Measurements from ENCODE around the gene ELAVL1.
"Not testable (repeated sequence)": the region's sequence is repeated elsewhere in the genome, so short reads cannot be mapped to it uniquely, and the experiment has no call there.

Gene ELAVL1

DNA sequence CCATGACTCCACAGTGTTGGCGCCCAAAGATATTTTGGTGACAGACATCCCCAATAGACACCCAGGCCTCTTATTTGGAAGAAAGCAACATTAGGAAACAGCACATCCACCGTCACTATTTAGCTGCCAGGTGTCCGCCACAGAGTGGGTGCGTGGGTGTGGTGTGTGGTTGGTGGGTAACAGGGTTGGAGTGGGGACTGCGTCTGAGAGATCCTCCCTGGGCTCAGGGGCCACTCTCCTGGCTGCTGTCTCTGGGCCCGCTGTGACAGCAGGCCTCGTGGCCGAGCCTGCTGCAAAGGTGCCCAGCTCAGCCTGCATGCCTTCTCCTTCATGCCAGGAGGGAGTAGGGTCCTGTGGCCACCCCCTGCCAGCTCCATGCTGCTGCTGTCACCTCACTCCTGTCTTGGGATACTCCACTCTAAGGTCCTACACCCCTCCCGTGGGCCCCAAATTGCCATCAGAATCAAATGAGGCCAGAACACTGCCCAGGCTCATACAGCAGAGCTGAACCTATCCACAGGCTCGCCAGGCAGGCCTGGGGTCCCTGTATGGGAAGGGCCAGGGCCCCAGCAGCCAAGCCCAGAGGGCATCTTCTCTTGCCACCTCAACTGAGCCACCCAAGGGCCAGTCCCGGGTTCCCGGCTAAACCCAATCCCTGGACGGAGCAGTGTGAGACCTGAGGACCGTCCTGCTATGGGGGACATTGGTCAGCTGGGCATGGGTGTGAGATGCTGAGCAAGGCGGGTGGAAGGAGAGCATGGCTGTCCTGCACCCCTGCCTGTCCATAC, 37.2 kb downstream of the ELAVL1 start:
- no peak for DNase-seq

GRCh38 chr19:7965921-7966665, 39.3 kb downstream of the ELAVL1 start:
- no peak for DNase-seq

DNA sequence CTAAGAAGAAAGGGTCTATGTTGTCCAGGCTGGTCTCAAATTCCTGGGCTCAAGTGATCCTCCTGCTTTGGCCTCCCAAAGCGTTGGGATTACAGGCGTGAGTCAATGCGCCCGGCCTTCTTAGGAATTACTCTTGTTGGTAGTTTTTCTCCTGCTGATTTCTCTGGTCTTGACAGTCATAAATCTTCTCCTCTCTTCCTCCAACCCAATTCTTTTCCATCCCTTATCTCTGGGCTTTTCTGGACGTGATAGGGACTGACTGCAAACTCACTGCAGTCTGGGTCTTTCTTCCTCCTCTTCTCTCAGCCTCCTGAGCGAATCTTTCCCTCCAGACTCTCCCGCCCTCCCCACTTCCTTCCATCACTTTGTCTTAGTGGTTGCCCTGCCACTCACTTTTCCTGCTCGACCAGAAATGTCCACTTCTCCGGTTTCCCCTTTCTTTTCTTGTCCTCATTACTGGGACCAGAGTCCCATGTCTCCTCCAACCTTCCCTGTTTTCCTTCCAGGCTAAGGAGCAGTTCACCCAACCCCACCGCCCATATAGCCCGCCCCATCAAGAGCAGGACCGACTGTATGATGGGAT, 40.1 kb downstream of the ELAVL1 start:
- no peak for DNase-seq

DNA sequence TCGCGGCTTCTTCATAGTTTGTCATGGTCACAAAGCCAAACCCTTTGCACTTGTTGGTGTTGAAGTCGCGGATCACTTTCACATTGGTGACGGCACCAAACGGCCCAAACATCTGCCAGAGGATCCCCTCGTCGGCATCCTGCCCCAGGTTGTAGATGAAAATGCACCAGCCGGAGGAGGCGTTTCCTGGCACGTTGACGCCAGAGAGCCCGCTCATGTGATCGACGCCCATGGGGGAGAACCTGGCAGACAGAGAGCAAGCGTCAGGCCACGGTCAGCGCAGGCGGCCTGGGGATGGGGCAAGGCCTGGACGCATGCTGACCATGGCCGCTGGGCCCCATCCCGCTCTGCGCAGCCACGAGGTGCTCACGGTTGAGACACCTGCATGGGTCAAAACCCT, 41.9 kb downstream of the ELAVL1 start:
- no peak for DNase-seq

GRCh38 chr19:7962644-7963268, 42.7 kb downstream of the ELAVL1 start:
- no peak for DNase-seq

GRCh38 chr19:7961920-7962626, 43.4 kb downstream of the ELAVL1 start:
- DNase-seq: no peak

GRCh38 chr19:7961082-7961481, 44.4 kb downstream of the ELAVL1 start:
- not testable (repeated sequence) for DNase-seq

GRCh38 chr19:7959211-7959610, 46.2 kb downstream of the ELAVL1 start:
- no peak for DNase-seq

GRCh38 chr19:7955696-7956095, 49.7 kb downstream of the ELAVL1 start:
- DNase-seq: no peak

DNA sequence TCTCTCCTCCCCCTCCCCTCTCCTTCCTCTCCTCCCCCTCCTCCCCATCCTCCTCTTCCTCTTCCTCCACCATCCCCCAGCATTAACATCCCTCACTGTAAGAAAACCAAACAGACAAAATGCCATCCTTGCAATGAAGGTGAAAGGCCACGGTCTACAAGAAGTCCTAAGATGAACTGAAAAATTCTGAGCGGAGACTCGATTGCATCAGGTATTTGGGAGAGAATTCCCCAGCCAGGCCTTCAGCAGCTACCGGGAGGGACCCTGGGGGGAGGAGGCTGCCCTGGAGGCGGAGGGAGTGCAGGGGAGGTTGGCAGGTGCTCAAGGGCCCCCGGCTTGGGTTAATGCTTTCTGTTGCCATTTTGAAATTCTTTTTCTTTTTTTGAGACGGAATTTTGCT, 51.9 kb downstream of the ELAVL1 start:
- no peak for DNase-seq

- no peak for DNase-seq
Measured at GRCh38 chr19:7953060-7953459, 52.4 kb downstream of the ELAVL1 start.

DNA sequence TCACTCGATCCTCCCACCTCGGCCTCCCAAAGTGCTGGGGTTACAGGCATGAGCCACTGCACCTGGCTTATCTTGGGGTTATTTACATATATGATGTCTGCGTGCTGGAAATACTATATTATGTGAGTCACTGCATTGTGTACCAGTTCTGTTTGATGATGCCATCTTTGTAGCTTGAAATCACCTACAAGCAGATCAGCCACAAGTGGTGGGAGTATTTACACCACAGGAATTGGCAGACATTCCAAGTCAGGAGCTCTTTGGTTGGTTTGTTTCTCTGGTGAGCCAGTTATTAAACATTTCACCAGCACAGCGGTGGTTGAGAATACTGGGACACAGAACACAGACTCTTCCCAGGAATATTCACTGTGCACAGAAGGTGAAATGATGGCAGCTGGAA, 57.5 kb downstream of the ELAVL1 start:
- DNase-seq: no peak

- peak; percentile 87 for DNase-seq
Measured at GRCh38 chr19:7944177-7944761, 61.2 kb downstream of the ELAVL1 start.

DNA sequence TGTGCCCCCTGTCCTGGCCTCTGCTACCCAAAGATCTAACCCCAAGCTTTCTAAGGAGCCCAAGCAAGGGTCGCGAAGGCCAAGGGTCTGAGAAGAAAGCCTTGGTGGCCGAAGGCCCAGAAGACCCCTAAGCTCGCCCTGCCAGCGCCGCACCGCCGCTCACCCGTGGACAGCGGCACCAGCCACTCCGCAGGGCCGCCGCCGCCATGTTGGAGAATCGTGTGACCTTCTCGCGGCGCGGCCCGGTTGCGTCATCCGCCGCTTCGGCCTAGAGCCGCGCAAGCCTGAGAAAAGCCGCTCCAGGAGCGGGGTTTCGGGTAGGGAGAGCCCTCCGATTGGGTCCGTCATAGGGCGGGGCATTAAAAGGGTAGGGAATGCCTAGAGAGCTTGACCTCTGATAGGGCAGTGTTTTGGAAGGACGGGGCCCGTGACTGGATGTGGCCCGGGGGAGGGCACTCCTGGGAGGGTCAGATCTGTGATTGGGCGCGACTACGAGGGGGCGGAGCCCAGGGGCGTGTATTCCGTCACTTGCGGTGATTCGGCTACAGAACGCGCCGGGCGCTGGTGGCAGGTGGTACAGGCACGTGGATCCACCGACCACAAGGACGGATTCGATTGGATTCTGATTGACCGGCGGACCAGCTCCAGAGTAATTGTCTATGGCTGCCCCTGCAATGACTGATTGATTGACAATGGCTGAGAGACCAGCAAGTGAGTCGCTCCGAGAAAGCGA, 61.8 kb downstream of the ELAVL1 start, which contains the start of gene TIMM44:
Gene TIMM44 (minus strand): TSS at position 223 of the 733 bp plus-strand sequence. CDS start 15 bp downstream, at position 208.
- peak; percentile 98 for DNase-seq

DNA sequence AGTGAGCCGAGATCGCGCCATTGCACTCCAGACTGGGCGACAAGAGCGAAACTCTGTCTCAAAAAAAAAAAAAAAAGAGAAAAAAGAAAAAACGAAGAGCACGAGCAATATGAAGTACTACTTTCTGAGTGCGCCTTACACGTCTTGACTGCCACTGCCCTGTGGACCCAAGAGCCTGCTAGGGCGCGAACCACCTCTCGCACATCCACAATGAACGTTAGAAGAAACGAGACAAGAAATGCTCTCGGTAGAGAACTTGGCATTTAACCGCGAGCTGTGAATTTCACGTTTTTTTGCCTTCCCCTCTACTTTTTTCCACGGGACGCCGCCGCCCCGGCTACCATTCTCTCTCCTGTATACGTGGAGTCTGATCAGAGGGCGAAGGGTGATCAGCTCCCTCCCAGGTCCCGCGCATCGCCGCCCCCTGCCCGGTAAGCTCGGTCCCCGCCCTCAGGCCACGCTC, 62.4 kb downstream of the ELAVL1 start:
- no peak for DNase-seq

GRCh38 chr19:7941895-7942596, 63.4 kb downstream of the ELAVL1 start:
- DNase-seq: no peak

DNA sequence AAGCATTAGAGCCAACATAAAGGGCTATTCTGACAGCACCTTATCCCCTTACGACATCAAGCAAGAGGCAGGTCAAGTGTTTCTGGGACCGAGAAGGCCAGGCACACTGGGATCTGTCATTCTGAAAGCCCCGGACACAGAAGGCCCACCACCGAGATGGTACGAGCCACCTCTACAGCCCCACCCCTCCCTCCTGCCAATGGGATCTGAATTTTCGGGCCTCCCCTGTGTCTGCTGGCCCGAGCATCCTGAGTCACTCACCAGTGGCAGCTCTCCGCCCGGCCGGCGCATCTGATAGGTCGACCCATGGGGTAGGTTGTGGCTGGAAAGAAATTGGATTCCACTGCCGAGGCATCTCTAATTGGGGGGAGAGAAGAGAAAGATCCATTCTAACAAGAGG, 64.6 kb downstream of the ELAVL1 start:
- DNase-seq: no peak

GRCh38 chr19:7934766-7935165, 70.7 kb downstream of the ELAVL1 start:
- DNase-seq: no peak

- DNase-seq: no peak
Measured at GRCh38 chr19:7933828-7934725, 71.4 kb downstream of the ELAVL1 start.

DNA sequence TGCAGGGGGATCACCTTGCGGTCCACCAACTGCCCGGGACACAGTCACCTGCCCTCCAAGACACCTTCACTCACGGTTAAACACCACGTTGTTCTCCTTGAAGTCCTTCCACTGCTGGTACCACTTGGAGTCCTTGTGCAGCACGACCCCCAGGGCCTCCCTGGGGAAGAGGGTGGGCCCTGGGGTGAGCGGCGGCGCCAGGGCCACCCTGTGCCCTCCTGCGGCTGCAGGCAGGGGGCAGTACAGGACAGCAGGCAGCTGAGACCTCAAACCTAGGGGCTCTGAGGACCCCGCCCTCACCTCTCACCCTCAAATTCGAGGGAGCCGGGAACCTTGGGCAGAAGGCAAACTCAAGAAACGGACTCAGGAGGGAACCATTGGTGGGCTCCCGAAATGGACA, 72.0 kb downstream of the ELAVL1 start:
- DNase-seq: no peak
